ENCODE data around the gene IGF2BP2. TPM values are rescaled to one million over a fixed set of nuclear protein-coding genes. Genes with fewer than 3 reads are reported as not detected.

Gene IGF2BP2
- total and polyA plus RNA-seq, 2 of the 4 experiments (the other 2 are of a cell fraction): 23.4 to 88.2 TPM

DNA sequence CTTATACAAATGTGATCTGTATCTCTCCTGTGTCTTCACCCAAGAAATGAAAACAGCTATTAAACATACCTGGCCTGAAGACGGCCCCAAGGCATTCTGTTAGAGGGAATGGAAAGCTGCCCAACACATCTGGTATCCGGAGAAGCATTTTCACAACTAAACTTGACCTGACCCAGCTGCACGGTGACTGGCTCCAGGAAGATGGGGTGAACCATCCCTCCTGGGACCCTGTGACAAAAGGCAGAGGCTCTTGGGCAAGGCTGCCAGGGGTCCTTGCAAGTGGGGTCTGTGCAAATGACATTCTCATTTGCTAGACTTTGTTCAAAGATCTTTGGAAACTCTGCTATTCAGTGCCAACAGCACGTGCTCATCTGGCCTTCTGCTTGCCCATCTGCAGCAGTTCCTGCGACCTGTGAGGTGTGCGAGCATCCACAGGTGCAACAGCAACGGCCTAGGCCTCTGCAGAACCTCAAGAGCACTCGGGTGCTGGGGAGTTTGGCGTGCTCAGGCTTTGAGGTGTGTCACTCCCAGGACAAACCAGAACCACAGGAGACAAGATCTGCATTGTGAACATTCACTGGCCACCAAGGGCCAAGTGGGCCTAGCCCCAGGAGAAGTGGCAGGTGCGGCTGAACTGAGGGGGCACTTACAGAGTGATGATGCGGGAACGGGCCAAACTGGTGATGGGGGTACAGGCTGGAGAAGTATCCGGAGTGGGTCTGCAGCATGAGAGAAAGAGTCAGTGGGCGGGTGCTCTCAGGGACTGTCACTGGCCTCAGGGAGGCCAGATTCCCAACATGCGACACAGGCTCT lies 166.9 kb downstream of the IGF2BP2 start (continued):
- TF ChIP-seq CHD1 (IDR thresholded peaks at IDR 0.05; ENCODE audit: low read depth, low read length) (no peak), SMC3 (IDR thresholded peaks at IDR 0.05; ENCODE audit: low read depth, low read length) (no peak)

GRCh38 chr3:185657211-185657610 lies 167.6 kb downstream of the IGF2BP2 start:
- Histone ChIP-seq H2AK5ac (ENCODE audit: low read depth, low read length) (peak overlapping the region; percentile 97), H2AFZ (replicated peaks; ENCODE audit: low read length, poor library complexity) (no peak overlapping the region), H3K4ac (ENCODE audit: low read depth, low read length) (peak overlapping the region; percentile 80), H3K4me1 (ENCODE audit: control insufficient read depth, insufficient read depth, low read length) (peaks cover 31% of the 10 kb centered on the region), H4K91ac (ENCODE audit: insufficient read depth, low read depth, low read length) (peak overlapping the region; percentile 83), H3K4me2 (ENCODE audit: low read depth, low read length) (no peak overlapping the region), H3K23ac (ENCODE audit: low read depth, low read length) (no peak overlapping the region), H2BK20ac (ENCODE audit: low read depth, low read length) (peak overlapping the region; percentile 18; the same call in 1 of the 2 replicates), H2BK15ac (ENCODE audit: low read depth, low read length) (peak overlapping the region; percentile 7; the same call in 2 of the 3 replicates), H4K5ac (ENCODE audit: low read depth, low read length) (peak overlapping the region; percentile 7; the same call in 1 of the 2 replicates), H3K36me3 (ENCODE audit: control insufficient read depth, insufficient read depth, low read length) (peaks cover 51% of the 10 kb centered on the region), H3K79me1 (ENCODE audit: low read depth in 1 of 2, low read length in 2 of 2) (peaks cover 29 to 69% of the 10 kb centered on the region in 2 experiments), H3K18ac (ENCODE audit: low read depth, low read length) (peak overlapping the region; percentile 36), H4K8ac (ENCODE audit: low read depth in 2 of 2, low read length in 2 of 2) (peak overlapping the region; percentile 28 to 69; a peak in 2 of 4 replicates), H2BK120ac (ENCODE audit: low read depth, low read length) (peak overlapping the region; percentile 50; the same call in 1 of the 2 replicates), H3K9me1 (ENCODE audit: insufficient read depth, low read length) (peaks cover 38% of the 10 kb centered on the region), H3K14ac (replicated peaks; ENCODE audit: low read depth, low read length) (peak overlapping the region; percentile 35), H2BK5ac (ENCODE audit: low read depth, low read length, poor library complexity, severe bottlenecking) (peak overlapping the region; percentile 73), H3K27me3 (ENCODE audit: control insufficient read depth, insufficient read depth, low read length) (no peaks in the 10 kb centered on the region), H2AK9ac (replicated peaks; ENCODE audit: low read depth, low read length, poor library complexity) (peak overlapping the region; percentile 87), H3K4me3 (ENCODE audit: insufficient read depth, low read depth, low read length) (no peak overlapping the region), H3K9ac (ENCODE audit: low read depth, low read length) (peak overlapping the region; percentile 34; the same call in 1 of the 2 replicates), H3K9me3 (ENCODE audit: control insufficient read depth, insufficient read depth, low read length) (no peaks in the 10 kb centered on the region), H4K20me1 (ENCODE audit: insufficient read depth, low read length) (peaks cover 66% of the 10 kb centered on the region), H3K27ac (ENCODE audit: insufficient read depth, low read length) (peak overlapping the region; percentile 90), H3K56ac (ENCODE audit: extremely low read depth, insufficient read depth, low read length) (peak overlapping the region; percentile 52; the same call in 1 of the 2 replicates)
- ChIA-PET CTCF (interaction anchor here (0.8 kb wide), 1 partner anchor 287 kb away, joined by 3 read pairs; no protein-coding TSS in a partner anchor), POLR2A (ENCODE audit: unreplicated experiment) (no interaction called here)
- ATAC-seq (ENCODE audit: low read depth) (no peak), DNase-seq (no peak)
- 100% methylated on average over 5 of the region's 12 CpGs; no CpG with 5 or more reads in 1 of the 2 experiments for WGBS, 2 experiments (ENCODE audit: extremely low coverage in 2 of 2, insufficient read length in 1 of 2)
- BruUV-seq (replicated peaks): no TSS peak
- in situ Hi-C loops (cut with MboI; ENCODE audit: low sequenced_read_pairs) (loop anchor here (25.0 kb wide), 2 partner anchors 255 to 605 kb away; no protein-coding TSS in a partner anchor), intact Hi-C loops (cut with micrococcal nuclease) (no loop called here), dilution Hi-C loops (cut with HindIII; ENCODE audit: low sequenced_read_pairs, unreplicated experiment) (no loop called here)
- TF ChIP-seq MXI1 (IDR thresholded peaks at IDR 0.05; ENCODE audit: borderline replicate concordance, low read depth, low read length) (no peak), NFE2L2 (IDR thresholded peaks at IDR 0.05; ENCODE audit: low read depth, low read length) (no peak), CTCF (conservative IDR thresholded peaks at IDR 0.05; ENCODE audit: low read depth, low read length) (no peak), MAZ (IDR thresholded peaks at IDR 0.05; ENCODE audit: borderline replicate concordance, low read depth, low read length) (no peak), RAD21 (IDR thresholded peaks at IDR 0.05; ENCODE audit: low read length) (no peak), USF2 (IDR thresholded peaks at IDR 0.05; ENCODE audit: low read depth, low read length) (no peak), SMC3 (IDR thresholded peaks at IDR 0.05; ENCODE audit: low read depth, low read length) (no peak), BHLHE40 (IDR thresholded peaks at IDR 0.05; ENCODE audit: low read depth, low read length) (no peak)
- TF ChIP-seq, protein P1, sequence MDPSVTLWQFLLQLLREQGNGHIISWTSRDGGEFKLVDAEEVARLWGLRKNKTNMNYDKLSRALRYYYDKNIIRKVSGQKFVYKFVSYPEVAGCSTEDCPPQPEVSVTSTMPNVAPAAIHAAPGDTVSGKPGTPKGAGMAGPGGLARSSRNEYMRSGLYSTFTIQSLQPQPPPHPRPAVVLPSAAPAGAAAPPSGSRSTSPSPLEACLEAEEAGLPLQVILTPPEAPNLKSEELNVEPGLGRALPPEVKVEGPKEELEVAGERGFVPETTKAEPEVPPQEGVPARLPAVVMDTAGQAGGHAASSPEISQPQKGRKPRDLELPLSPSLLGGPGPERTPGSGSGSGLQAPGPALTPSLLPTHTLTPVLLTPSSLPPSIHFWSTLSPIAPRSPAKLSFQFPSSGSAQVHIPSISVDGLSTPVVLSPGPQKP (IDR thresholded peaks at IDR 0.05; ENCODE audit: borderline replicate concordance, low read depth, low read length): no peak
